ENCODE data around the gene SLC4A5.
A peak's percentile ranks its signal among the peaks of the same experiment; 100 is the strongest.

Gene SLC4A5

DNA sequence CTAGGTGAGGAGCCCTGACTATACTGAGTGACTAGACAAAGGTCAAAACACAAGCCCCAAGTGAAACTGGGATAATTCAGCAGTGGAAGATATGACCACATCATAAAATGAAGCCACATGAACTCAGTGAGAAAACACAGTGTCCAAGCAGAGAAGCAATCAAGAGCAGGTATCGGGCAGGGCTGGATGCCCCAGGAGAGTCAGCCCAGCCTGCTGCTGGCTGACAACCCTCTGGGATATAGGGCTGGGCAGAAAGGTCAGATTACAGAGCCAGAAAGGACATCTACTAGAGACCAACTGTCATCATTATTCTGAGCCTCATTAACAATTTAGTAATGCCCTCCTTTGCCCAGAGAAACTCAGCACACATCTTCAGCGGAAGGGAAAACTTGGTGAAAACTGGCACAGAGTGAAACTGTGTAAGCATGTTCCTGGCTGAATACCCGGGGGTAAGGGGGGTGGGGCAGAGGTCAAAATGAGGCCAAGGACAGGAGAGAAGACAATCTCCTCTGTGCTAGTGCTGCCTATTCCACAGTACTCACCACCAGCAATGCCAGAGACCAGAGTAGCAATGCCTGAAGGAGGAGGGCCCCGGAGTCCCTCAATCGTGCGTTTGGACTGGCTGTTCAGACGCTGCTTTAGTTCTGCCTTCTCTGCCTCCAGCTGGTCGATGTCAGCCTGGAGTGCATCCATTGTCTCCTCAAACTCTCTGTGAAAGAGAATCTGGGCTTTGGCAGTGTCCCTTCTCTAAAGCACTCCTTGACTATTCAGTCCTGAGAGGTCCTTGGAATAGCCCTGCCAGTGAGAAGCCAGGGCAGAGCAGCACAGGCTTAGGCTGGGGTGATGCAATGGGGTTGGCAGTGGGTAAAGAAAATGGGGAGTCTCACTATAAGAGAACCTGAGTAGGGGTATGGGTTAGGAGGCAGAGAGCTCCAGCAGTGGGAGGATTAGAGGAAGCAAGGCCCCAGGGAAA lies 21.6 kb upstream of the SLC4A5 start:
- DNase-seq = no peak

DNA sequence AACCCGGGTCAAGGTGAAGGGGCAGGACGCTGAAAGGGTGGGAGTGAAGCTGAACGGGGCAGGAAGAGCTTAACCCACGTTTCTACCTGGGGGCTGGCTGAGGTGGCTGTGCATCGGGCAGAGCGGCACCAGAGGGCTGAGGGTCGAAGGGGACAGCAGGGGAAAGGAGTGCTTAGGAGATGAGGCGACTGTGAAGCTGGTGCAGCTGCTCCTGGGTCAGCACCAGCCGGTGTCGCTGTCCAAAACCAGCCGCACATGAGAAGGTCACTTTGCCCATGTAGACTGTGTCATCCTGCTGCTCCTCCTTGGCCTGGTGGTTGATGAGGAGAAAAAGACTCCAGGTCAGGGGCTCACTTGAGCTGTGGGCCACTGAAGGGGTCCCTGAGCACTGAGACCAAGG lies 18.1 kb upstream of the SLC4A5 start:
- DNase-seq = no peak

DNA sequence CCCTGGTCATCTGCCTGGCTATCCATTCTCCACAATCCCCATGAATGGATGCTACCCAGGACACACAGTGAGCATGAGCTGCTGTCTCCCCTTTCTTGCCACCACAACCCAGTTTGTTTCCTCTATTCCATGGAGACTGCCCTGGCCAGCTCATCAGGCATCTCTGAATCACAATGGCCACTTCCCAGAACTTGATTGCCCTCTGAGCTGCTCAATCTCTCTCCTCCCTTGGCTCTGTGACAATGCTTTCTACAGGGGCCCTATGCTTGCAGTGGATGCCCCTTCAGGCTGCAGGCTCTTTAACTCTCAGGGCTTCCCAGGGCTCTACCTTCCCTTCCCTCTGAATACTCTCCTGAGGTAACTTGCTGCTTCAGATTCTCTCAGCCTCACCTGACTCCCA lies 14.4 kb upstream of the SLC4A5 start:
- DNase-seq = no peak

- no peak for DNase-seq
Observed at GRCh38 chr2:74349889-74350288, 6.7 kb upstream of the SLC4A5 start.

GRCh38 chr2:74347742-74348141 lies 4.5 kb upstream of the SLC4A5 start:
- no peak for DNase-seq

GRCh38 chr2:74347303-74347702 lies 4.1 kb upstream of the SLC4A5 start:
- no peak for DNase-seq

- DNase-seq = no peak
Observed at GRCh38 chr2:74345272-74345943, 2.2 kb upstream of the SLC4A5 start.

GRCh38 chr2:74336227-74336626 lies 7.0 kb downstream of the SLC4A5 start:
- peak; percentile 4 for DNase-seq

- peak; percentile 47 for DNase-seq
Observed at GRCh38 chr2:74334931-74335333, 8.3 kb downstream of the SLC4A5 start.

GRCh38 chr2:74333896-74334586 lies 9.2 kb downstream of the SLC4A5 start:
- no peak for DNase-seq

GRCh38 chr2:74333175-74333574 lies 10.0 kb downstream of the SLC4A5 start:
- peak; percentile 16 for DNase-seq

- no peak for DNase-seq
Observed at GRCh38 chr2:74332550-74333174, 10.6 kb downstream of the SLC4A5 start.

- no peak for DNase-seq
Observed at GRCh38 chr2:74328573-74328972, 14.6 kb downstream of the SLC4A5 start.

GRCh38 chr2:74328074-74328473 lies 15.1 kb downstream of the SLC4A5 start:
- DNase-seq = no peak

- DNase-seq = no peak
Observed at GRCh38 chr2:74327627-74328026, 15.6 kb downstream of the SLC4A5 start.

GRCh38 chr2:74327199-74327598 lies 16.0 kb downstream of the SLC4A5 start:
- no peak for DNase-seq

GRCh38 chr2:74325815-74326214 lies 17.4 kb downstream of the SLC4A5 start:
- DNase-seq = no peak

DNA sequence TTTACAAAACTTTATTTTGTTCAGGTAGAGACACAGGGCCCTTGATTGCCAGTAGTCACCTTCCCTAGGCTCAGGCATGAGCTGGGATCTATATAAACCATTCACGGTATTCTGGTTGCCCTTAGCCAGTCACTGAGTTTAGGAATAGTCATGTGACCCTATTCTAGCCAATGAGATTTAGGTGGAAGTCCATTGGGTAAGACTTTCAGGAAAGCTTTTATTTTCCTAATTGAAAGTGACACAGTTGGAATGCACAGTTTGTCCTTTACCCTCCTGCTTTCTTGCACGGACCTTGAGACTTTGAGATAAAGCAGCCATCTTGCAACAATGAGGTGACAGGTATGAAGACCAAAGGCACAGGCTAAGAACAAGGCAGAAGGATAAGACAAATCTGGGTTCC lies 21.5 kb downstream of the SLC4A5 start:
- DNase-seq = no peak

DNA sequence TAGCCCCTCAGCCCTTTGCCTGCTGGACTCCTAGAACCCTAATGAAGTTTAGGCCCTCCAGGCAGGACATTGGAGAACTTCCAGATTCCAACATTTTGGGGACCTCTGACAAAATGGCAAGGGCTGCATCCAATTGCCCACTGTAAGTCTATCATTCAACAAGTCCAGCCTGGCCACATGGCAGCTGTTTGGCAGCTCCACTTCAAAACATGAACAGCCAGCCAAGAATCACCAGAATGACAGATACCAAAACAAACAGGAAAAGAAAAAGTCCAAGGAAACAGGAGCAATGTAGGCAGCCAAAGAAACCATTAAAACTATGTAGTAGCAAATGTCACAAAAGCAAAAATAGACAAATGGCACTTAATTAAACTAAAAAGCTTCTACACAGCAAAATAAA lies 25.5 kb downstream of the SLC4A5 start:
- no peak for DNase-seq

- no peak for DNase-seq
Observed at GRCh38 chr2:74316627-74317295, 26.5 kb downstream of the SLC4A5 start.

- DNase-seq = no peak
Observed at GRCh38 chr2:74314107-74314506, 29.1 kb downstream of the SLC4A5 start.

DNA sequence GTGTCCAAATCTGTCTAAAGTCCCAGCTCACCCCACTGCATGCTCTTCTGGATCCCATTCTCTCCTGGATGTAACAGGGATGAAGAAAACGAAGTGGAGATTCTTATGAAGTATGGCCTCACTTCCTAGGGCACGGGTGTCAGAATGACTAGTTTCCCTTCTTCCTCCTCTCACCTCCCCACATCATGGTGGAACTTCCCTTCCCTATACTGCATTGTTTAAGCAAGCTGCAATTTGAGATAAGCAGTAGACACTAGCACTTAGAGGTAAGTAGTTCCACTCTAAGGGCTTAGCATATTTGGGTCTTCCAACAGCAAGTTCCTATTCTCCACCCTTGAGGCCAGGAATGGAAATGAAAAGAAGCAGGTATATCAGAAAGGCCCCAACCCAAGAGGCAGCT lies 29.7 kb downstream of the SLC4A5 start:
- DNase-seq = no peak

GRCh38 chr2:74312913-74313312 lies 30.3 kb downstream of the SLC4A5 start:
- DNase-seq = no peak

Measured in inflammatory macrophage treated with lipopolysaccharide for 4 hours (primary cell).